GM19328 (cell line): ENCODE data around the gene DEPDC5.

Source experiments
- ATAC-seq: cut with Tn5 transposase; IDR thresholded peaks from one replicate; pipeline ENCODE4 v1.9.1; 2021; ENCODE audit warnings: mild to moderate bottlenecking, moderate library complexity; ENCODE audit not compliant: unreplicated experiment

Gene DEPDC5

DNA sequence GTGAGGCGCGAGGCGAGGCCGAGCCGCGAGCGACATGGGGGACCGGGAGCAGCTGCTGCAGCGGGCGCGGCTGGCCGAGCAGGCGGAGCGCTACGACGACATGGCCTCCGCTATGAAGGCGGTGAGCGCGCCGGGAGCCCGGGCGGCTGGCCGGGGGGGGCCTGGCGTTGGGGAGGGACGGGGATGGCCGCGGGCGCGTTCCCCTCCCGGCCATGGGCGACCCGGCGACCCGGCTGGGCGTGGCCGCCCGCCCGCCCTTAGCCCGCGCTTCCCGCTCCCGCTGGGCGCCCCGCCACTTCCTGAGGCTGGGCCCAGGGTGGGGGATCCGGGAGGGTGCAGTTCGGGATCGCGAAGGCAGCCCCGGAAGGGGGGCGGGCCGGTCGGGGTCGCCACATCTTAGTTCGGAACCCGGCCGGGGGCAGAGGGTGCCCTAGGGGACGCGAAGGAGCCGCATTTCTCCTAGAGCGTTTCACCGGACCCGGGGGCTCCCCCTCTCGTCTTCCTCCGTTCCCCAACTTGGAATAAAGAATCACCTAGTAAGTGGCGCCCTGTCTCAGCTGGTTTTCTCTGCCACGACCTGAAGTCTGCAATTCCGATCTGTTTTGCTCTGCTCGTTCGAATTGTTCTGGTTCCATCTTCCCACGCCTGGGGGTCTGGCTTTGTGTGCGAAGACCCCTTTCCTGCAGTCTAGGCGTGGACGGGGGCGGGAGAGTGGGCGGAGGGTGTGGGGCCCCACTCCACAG, 191.1 kb downstream of the DEPDC5 start:
- ATAC-seq, result peak; percentile 19

DNA sequence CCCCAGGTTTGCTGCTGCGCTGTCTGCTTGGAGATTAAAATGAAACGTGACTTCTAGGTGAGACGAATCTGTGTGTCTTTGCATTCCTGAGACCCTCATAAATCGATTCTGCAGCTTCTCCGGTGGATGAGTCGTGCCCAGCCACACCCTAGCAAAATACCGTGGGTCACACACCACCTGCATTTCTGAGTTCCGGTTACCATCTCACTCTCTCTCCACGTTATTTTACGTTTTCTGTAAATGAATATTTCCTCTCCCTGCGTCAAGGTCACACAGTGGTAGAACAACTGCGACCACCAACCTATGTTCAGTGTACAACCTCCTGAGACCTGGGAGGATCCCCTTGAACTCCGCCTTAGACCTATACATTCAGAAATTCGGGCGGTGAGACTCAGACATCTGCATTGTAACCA, 191.6 kb downstream of the DEPDC5 start:
- ATAC-seq, result no peak

DNA sequence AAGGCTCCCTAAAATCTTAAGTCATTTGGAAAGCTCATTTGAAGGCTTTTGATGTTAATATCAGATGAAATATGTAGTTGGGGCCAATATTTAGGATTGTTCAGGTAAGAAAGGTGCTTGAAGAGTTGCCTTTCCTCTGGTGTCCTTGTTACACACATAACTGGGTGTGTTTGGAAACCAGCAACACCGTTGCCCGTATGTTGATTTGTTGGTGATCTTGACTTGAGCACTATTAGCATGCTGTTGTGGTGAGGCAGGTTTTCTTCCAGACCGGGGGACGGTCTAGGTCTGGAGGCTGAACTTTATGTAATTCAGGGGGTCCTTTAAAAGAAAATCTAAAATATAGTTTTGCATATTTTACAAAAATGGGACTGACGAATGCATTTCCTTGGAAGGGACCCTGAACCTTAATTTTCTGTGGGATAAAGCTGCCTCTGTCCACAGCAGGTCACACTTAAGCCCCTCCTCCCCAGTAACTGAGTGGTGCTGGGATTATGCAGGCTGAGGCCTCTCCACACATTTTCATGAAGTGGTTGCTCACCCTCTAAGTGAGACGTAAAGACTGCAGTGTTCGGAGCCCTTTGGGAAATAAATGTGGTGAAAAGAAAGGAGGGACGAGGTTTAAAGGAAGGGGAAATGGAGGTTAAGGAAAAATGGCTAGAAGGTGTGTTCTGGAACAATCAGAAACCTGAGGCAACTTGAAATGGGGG, 192.3 kb downstream of the DEPDC5 start:
- ATAC-seq, result no peak

DNA sequence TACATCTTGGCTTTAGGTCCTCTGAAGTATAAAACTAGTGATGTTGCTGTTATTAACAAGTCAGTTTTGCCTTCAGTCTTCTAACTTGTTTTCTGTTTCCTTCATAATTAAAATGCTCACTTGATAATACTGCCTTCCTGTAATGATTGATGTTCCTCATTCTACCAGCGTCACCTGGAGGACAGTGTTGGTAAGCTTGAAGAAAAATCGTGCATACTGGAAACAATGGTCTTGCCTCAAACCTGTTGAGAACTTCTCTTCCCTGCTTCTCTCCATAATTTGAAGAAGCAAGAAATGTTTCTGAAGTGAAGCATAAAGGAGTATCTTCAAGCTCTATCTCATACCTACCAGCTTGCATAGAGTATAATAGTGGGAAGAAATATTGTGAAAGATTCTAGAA, 193.5 kb downstream of the DEPDC5 start:
- ATAC-seq, result no peak

DNA sequence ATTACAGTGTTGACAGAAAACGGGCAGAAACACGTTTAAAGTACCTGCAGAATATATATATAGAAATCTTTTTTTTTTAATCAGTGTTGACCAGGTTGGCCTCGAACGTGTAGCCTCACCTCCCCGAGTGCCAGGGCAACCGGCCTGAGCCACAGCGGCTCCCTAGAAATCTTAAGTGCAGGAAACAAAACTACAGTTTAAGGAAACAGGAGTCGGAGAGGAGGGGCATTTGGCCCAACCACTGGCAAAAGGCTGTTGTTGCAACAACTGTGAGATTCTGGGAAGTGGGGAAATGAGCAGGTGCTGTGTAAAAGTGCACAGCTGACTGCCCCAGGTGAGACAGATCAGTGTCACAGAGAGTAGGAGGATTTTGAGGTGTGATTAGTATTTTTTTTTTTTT, 194.2 kb downstream of the DEPDC5 start:
- no peak for ATAC-seq

DNA sequence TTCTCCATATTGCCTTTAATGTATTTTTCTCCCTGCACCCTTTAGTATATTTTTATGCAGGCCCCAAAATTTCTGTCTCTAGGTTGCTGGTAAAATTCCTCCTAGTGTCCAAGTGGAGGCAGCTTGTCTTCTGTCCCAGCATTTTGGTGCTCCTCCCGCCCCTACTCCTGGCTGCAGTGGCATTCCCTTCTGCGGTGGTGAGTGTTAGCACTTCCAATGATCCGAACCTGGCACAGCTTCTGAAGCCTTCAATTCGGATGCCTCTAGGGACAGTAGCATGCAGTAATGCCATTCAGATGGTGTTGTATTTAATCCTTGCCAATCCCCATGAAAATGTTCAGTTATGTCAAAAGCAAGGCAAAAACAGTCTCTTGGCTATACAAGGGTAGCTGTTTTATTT, 196.4 kb downstream of the DEPDC5 start:
- ATAC-seq, result no peak

DNA sequence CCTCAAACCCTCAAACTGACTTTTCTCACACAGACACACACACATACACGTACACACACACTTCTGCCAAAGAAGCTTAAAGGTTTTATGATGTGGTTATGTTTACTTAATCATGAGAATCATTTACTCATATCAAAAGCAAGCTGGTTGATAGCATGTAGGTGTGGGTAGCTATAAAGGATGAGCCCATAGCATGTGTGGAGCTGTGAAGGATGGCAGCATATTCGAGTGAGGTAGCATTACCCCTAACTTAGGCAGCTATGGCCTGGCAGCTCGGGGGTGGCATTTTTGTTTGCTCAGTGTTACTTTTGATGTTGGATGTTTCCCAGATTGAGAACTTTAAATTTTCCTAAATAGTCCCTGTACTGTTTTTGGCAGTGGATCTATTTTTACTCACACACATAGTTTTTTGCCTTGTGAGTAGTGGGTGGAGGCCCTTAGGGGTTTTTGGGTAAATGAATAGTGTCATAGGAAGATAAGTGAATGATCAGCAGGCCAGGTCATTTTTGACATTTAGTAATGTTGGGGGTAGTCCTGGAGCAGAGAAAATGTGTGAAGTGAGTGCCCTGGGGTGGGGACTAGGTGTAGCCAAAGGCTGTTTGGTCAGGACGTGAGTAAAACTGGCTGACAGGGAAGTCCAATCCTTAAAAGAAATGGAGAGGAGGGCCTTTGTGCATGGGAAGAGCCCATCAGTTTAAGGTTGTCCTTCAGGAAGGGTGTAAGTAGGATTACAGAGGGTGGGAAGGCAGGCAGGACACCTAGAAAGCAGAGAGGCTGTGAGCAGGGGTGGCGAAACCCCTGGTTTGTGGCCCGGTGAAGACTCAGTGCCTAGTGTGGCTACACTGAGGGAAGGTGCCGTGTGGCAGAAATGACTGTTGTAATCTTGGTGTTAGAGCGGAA, 197.6 kb downstream of the DEPDC5 start:
- no peak for ATAC-seq

DNA sequence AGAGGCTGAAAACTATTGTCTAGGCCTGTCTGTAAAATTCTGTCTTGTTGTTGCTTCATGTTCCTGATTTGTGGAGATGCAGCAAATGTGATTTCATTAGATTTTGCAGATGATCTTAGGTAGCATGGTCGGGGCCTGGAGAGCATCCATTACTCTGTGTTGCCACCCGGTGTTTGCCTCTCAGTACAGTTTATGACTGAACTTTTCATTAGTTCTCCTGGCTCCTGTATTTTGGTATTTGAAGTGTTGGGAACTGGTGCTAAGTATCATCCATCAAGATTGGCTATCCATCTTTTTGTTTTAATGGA, 198.2 kb downstream of the DEPDC5 start:
- no peak for ATAC-seq

DNA sequence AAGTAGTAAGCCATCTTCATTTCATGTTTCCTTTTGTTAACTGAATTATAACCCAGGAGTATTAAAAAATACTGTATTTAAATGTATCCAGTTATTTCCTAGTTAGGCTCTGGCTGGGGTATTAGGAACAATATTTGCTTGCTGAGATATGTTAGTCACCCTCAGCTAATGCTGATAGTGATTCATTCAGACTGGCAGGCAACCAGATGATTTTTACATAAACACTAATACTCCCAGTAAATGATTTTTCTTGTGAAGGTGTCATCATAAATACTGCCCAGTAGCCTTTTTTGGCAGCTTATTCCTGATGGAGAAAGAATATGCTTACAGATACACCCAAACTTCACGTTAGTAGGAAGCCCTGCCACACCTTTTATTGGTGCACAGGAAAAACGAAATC, 198.7 kb downstream of the DEPDC5 start:
- no peak for ATAC-seq

DNA sequence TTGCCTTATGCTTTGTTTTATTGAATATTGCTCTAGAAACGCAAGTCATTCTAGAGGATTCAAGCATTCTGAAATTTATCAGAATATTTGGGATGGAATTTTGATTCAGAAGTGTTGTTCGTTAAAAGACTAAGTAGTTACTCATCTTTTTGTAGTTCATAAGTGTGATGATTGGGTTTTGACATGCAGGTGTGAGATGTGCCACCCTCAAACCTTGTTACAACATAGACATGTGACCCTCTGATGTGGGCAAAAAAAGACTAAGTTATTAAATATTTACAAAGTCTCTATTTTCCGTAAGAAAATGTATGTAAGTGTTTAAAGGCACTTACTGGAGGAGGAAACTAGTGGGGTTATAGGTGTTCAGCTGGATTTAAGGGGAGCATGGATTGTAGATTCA, 199.4 kb downstream of the DEPDC5 start:
- ATAC-seq, result no peak

DNA sequence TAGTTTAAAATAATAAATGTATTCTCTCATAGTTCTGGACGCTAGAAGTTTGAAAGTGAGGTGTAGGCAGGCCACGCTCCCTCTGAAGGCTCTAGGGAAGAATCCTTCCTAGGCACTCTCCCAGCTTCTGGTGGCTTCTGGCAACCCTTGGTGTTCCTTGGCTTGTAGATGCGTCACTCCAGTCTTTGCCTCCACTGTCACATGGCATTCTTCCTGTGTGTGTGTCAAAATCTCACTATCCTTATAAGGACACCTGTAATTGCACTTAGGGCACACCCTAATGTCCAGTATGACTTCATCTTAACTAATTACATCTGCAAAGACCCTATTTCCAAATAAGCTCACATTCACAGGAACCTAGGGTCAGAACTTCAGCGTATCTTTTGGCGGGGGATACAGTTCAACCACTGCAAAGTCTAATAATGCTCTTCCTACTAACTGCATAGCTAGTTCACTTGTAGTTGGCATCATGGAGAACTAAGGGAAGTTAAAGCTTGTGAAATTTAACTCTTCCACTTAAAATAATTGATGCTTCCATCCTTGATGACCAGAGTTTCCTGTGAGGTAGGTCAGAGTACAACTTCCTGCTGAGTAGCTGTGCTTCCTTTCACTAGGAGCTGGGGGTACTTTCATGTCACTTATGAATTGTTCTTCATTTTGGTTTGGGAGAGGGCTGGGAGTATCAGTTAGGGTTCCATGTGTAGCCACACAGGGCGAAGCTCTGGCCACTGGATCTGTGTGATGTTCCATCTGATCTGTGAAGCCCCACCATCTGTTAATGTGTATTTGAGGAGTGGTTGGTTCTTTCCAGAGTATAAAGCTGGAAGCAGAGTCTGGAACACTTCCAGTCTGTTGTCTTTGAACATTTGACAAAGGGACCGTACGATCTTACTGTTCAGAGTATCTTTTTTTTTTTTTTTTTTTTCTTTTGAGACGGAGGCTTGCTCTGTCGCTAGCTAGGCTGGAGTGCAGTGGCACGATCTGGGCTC, 201.0 kb downstream of the DEPDC5 start:
- ATAC-seq, result no peak

DNA sequence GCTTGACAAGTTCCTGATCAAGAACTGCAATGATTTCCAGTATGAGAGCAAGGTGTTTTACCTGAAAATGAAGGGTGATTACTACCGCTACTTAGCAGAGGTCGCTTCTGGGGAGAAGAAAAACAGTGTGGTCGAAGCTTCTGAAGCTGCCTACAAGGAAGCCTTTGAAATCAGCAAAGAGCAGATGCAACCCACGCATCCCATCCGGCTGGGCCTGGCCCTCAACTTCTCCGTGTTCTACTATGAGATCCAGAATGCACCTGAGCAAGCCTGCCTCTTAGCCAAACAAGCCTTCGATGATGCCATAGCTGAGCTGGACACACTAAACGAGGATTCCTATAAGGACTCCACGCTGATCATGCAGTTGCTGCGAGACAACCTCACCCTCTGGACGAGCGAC, 202.5 kb downstream of the DEPDC5 start:
- ATAC-seq, result no peak
